ENCODE measurements around the gene KIF4B.

KIF4B gene

DNA sequence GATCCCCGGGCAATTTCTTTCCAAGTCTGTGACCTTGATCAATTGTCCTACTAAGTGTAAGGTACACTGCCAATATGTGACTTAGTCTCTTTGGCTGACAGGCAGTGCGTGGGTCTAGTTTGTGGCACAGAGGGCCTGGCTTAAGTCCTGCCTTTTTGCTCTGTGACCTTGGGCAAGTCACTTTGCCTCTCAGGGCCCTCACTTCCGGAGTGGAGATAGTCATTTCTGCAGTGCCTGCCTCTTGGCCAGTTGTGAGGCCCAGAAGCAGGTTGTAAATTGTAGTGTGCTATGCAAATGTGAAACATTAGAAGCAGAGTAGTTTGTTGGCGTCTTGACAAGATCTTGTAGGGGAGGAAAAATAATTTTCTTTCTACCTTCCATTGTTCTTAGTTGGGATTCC is 39.0 kb downstream of the KIF4B start:
- no peak for DNase-seq (ENCODE audit: low read depth in 2 of 2)

DNA sequence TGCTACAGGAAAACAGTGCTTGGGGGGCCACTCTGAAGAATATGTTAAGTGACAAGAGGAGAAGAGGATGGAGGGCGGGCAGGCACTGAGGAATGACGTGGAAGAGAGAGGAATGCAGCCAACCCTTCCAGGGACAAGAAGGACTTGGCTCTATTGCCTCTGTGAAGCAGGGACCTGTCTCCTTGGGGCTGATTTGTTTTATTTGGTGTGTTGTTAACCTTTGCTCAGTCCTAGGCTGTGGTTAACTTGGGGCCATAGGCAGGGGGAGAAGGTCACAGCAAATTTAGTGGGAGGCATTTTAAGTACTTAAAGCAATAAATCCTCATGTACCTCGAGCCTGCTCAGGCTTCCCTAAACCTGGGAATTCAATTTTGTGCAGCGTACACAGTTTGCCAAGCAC is 39.9 kb downstream of the KIF4B start:
- no peak for DNase-seq (ENCODE audit: low read depth in 2 of 2)

DNA sequence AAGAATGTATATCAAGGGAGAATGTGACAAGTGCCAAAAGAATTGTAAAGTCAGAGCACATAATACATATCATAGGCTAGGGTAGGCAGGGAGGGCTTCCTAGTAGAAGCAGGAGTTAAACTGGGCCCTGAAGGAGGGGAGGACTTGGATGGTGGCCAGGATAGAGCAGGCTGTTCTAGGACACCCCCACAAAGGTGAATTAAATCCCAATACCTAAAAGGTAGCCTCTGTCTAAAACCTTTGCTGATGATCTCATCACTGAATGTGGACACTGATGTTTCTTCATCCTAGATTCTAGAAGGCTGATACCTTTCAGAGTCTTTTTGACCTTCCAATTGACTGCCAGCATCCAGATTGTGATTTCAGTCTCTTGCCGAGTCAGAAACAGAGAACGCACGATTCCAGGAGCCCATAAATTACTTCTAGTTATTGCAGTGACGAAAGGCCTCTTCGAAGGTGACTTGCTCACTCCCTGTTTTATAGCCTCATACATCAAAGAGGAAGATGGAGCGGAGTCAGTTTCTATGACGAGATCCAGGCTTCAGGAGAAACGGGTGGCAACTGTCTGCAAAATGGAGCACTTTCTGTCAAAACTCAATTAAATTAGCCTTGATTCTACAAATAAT is 43.2 kb downstream of the KIF4B start:
- no peak for DNase-seq (ENCODE audit: low read depth in 2 of 2)

DNA sequence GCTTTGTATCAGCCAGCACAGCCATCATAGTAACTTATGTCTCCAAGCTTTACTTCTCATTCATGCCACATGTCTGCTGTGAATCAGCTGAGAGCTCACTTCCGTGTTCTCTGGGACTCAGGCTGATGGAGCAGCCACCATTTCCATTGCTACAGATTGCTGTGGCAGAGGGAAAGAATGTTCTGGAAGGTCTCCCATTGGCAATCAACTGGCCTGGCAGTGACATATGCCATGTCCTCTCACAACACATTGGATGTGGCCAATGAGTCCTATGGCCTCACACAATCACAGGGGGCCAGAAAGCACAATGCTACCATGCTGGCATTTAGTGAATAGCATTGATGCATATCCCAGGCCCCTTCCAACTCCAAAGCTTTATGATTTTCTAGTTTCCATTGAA is 44.1 kb downstream of the KIF4B start:
- DNase-seq (ENCODE audit: low read depth in 2 of 2), result no peak

DNA sequence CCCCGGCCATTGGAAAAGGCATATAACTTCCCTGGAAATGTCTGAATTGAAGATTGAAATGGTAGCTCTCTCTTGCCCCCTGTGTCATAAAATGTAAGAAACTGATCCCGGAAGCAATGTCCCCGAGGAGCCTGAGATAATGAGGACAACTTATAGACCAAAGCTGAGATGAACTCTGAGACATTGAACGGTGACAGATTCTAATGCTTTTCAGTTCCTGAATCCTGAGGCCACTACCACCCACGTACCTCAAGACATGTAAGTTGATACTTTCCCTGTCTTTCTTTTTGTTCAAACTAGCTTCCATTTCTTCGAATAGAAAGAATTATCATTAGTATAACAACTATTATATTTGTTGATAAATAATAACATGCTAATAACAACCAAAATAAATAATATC is 51.0 kb downstream of the KIF4B start:
- DNase-seq (ENCODE audit: low read depth in 2 of 2), result no peak

DNA sequence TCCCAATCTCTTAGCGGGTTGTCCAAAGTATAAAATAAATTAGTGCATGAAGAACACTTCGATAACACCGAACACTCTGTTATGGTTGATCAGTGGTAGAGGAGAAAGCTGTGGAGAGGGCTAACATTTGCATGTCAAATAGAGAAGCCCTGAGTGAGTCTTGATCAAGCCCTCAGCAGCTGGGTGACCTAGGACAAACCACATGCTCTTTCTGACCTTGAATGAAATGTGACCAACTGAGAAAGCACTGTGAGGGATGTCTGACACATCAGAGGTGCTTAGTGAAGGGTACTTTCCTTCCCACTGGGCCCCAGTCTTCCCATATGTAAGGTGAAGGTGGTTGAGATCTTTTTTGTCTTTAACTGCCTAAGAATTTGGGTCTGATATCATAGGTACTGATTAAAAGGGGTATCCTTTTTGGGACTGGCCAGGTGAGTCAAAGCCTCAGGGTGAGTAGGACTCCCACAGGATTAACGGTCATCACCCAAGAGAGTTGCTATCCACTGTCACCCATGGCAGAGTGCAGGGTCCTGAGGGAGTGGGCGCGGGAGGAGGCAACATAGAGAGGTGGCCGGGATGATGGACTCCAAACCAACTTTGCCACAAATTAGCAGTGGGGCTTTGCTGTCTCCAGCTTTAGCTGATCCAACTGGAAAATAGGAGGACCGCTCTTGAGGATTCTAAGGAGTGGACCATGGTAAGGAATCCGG is 53.5 kb downstream of the KIF4B start:
- no peak for DNase-seq (ENCODE audit: low read depth in 2 of 2)
